ENCODE results near the gene NUP42.
"Not testable (repeated sequence)": the region's sequence is repeated elsewhere in the genome, so short reads cannot be mapped to it uniquely, and the experiment has no call there.

The NUP42 gene

GRCh38 chr7:23183279-23184012, 1.6 kb downstream of the NUP42 start:
- TF ChIP-seq POLR2A (IDR thresholded peaks at IDR 0.05; ENCODE audit: low read depth, low read length) (no peak), POLR2AphosphoS5 (IDR thresholded peaks at IDR 0.05; ENCODE audit: low read depth, low read length) (no peak), TAF1 (IDR thresholded peaks at IDR 0.05; ENCODE audit: borderline replicate concordance, low read depth, low read length) (no peak)
- FAIRE-seq (no peak), DNase-seq (ENCODE audit: insufficient read length) (no peak)

GRCh38 chr7:23184291-23184690, 2.4 kb downstream of the NUP42 start:
- FAIRE-seq, result no peak
- TF ChIP-seq POLR2AphosphoS5 (IDR thresholded peaks at IDR 0.05; ENCODE audit: low read depth, low read length), result no peak
- no peak for TF ChIP-seq POLR2A (IDR thresholded peaks at IDR 0.05; ENCODE audit: low read depth, low read length)
- no peak for TF ChIP-seq TAF1 (IDR thresholded peaks at IDR 0.05; ENCODE audit: borderline replicate concordance, low read depth, low read length)
- no peak for DNase-seq (ENCODE audit: insufficient read length)

GRCh38 chr7:23184709-23185359, 3.0 kb downstream of the NUP42 start:
- no peak for TF ChIP-seq TAF1 (IDR thresholded peaks at IDR 0.05; ENCODE audit: borderline replicate concordance, low read depth, low read length)
- TF ChIP-seq POLR2AphosphoS5 (IDR thresholded peaks at IDR 0.05; ENCODE audit: low read depth, low read length), result no peak
- no peak for TF ChIP-seq POLR2A (IDR thresholded peaks at IDR 0.05; ENCODE audit: low read depth, low read length)
- no peak for DNase-seq (ENCODE audit: insufficient read length)
- no peak for FAIRE-seq

- TF ChIP-seq TAF1 (IDR thresholded peaks at IDR 0.05; ENCODE audit: borderline replicate concordance, low read depth, low read length) (no peak), POLR2AphosphoS5 (IDR thresholded peaks at IDR 0.05; ENCODE audit: low read depth, low read length) (no peak), POLR2A (IDR thresholded peaks at IDR 0.05; ENCODE audit: low read depth, low read length) (no peak)
- FAIRE-seq (no peak), DNase-seq (ENCODE audit: insufficient read length) (no peak)
Measured at GRCh38 chr7:23185980-23186379, 4.1 kb downstream of the NUP42 start.

- TF ChIP-seq POLR2AphosphoS5 (IDR thresholded peaks at IDR 0.05; ENCODE audit: low read depth, low read length) (no peak), POLR2A (IDR thresholded peaks at IDR 0.05; ENCODE audit: low read depth, low read length) (no peak), TAF1 (IDR thresholded peaks at IDR 0.05; ENCODE audit: borderline replicate concordance, low read depth, low read length) (no peak)
- DNase-seq (ENCODE audit: insufficient read length), result no peak
- FAIRE-seq, result no peak
Measured at GRCh38 chr7:23191022-23191421, 9.2 kb downstream of the NUP42 start.

GRCh38 chr7:23193650-23194227, 11.9 kb downstream of the NUP42 start:
- not testable (repeated sequence) for FAIRE-seq; DNase-seq (ENCODE audit: insufficient read length)

GRCh38 chr7:23196306-23196705, 14.5 kb downstream of the NUP42 start:
- TF ChIP-seq TAF1 (IDR thresholded peaks at IDR 0.05; ENCODE audit: borderline replicate concordance, low read depth, low read length), result no peak
- TF ChIP-seq POLR2A (IDR thresholded peaks at IDR 0.05; ENCODE audit: low read depth, low read length), result no peak
- no peak for TF ChIP-seq POLR2AphosphoS5 (IDR thresholded peaks at IDR 0.05; ENCODE audit: low read depth, low read length)
- DNase-seq (ENCODE audit: insufficient read length) (no peak), FAIRE-seq (no peak)

GRCh38 chr7:23197745-23198144, 15.9 kb downstream of the NUP42 start:
- not testable (repeated sequence) for FAIRE-seq; DNase-seq (ENCODE audit: insufficient read length)

GRCh38 chr7:23200331-23200730, 18.5 kb downstream of the NUP42 start:
- no peak for FAIRE-seq
- DNase-seq (ENCODE audit: insufficient read length), result no peak
- TF ChIP-seq TAF1 (IDR thresholded peaks at IDR 0.05; ENCODE audit: borderline replicate concordance, low read depth, low read length) (no peak), POLR2AphosphoS5 (IDR thresholded peaks at IDR 0.05; ENCODE audit: low read depth, low read length) (no peak), POLR2A (IDR thresholded peaks at IDR 0.05; ENCODE audit: low read depth, low read length) (no peak)

- DNase-seq (ENCODE audit: insufficient read length) (no peak), FAIRE-seq (no peak)
- no peak for TF ChIP-seq TAF1 (IDR thresholded peaks at IDR 0.05; ENCODE audit: borderline replicate concordance, low read depth, low read length)
- no peak for TF ChIP-seq POLR2A (IDR thresholded peaks at IDR 0.05; ENCODE audit: low read depth, low read length)
- TF ChIP-seq POLR2AphosphoS5 (IDR thresholded peaks at IDR 0.05; ENCODE audit: low read depth, low read length), result no peak
Measured at GRCh38 chr7:23204241-23204640, 22.4 kb downstream of the NUP42 start.

- FAIRE-seq (no peak), DNase-seq (ENCODE audit: insufficient read length) (no peak)
- TF ChIP-seq POLR2A (IDR thresholded peaks at IDR 0.05; ENCODE audit: low read depth, low read length), result no peak
- no peak for TF ChIP-seq TAF1 (IDR thresholded peaks at IDR 0.05; ENCODE audit: borderline replicate concordance, low read depth, low read length)
- no peak for TF ChIP-seq POLR2AphosphoS5 (IDR thresholded peaks at IDR 0.05; ENCODE audit: low read depth, low read length)
Measured at GRCh38 chr7:23205577-23205908, 23.7 kb downstream of the NUP42 start.
